OCI-LY1 (cell line): Measurements from ENCODE around the gene GRIK2.

Source experiments
- H2AFZ ChIP-seq: fragments of 200-600 bp; sonication (generic), shearing (Covaris generic); 2 replicates; pipeline ENCODE4 v1.6.0; 2014; ENCODE audit warnings: antibody characterized with exemption, mild to moderate bottlenecking, low read length
- H3F3A ChIP-seq: fragments of 200-600 bp; sonication (generic), shearing (Covaris generic); 2 replicates; pipeline ENCODE4 v1.6.0; 2014; ENCODE audit warnings: mild to moderate bottlenecking, antibody characterized with exemption, low read length, moderate library complexity; ENCODE audit not compliant: insufficient read depth
- H3K27ac ChIP-seq: fragments of 200-600 bp; sonication (generic); 2 replicates; pipeline ENCODE4 v1.5.1; 2014; ENCODE audit warnings: low read length, mixed run types, mild to moderate bottlenecking, low read depth; ENCODE audit not compliant: poor library complexity, severe bottlenecking
- H3K27me3 ChIP-seq: fragments of 200-600 bp; sonication (generic); 2 replicates; pipeline ENCODE4 v1.6.0; 2014; ENCODE audit warnings: antibody characterized with exemption, mild to moderate bottlenecking, low read length, moderate library complexity; ENCODE audit not compliant: insufficient read depth
- H3K36me3 ChIP-seq: fragments of 200-600 bp; sonication (generic); 2 replicates; pipeline ENCODE4 v1.6.1; 2014; ENCODE audit warnings: mild to moderate bottlenecking, antibody characterized with exemption, low read length, moderate library complexity, mixed read lengths; ENCODE audit not compliant: insufficient read depth
- H3K4me1 ChIP-seq: fragments of 200-600 bp; sonication (generic); 2 replicates; pipeline ENCODE4 v1.5.1; 2014; ENCODE audit warnings: mild to moderate bottlenecking, low read length, moderate library complexity; ENCODE audit not compliant: insufficient read depth, severe bottlenecking
- H3K4me2 ChIP-seq: fragments of 200-600 bp; sonication (generic), shearing (Covaris generic); 2 replicates; pipeline ENCODE4 v1.6.1; 2014; ENCODE audit warnings: low read length
- H3K4me3 ChIP-seq: fragments of 200-600 bp; sonication (generic); 2 replicates; pipeline ENCODE4 v1.5.1; 2014; ENCODE audit warnings: low read length, low read depth, mild to moderate bottlenecking, mixed read lengths; ENCODE audit not compliant: poor library complexity, severe bottlenecking
- H3K79me2 ChIP-seq: fragments of 200-600 bp; shearing (Covaris generic); 2 replicates; pipeline ENCODE4 v1.6.1; 2016; ENCODE audit warnings: mixed run types, low read length, mixed read lengths; ENCODE audit not compliant: insufficient read depth
- H3K9ac ChIP-seq: fragments of 200-600 bp; sonication (generic), shearing (Covaris generic); 2 replicates; pipeline ENCODE4 v1.6.1; 2014; ENCODE audit warnings: mild to moderate bottlenecking, low read length, mixed read lengths
- H3K9me2 ChIP-seq: fragments of 200-600 bp; sonication (generic), shearing (Covaris generic); 2 replicates; pipeline ENCODE4 v1.6.1; 2014; ENCODE audit warnings: low read depth, mild to moderate bottlenecking, low read length, mixed read lengths
- H3K9me3 ChIP-seq: fragments of 200-600 bp; shearing (Covaris generic); 2 replicates; pipeline ENCODE4 v1.6.1; 2014; ENCODE audit warnings: low read length, mixed read lengths
- H4K20me1 ChIP-seq: fragments of 200-600 bp; sonication (generic), shearing (Covaris generic); 2 replicates; pipeline ENCODE4 v1.6.0; 2016; ENCODE audit warnings: mild to moderate bottlenecking, low read length; ENCODE audit not compliant: insufficient read depth
- CTCF ChIP-seq: fragments of 200-600 bp; sonication (generic), shearing (Covaris generic); IDR thresholded peaks from 2 replicates; pipeline ENCODE4 v1.5.1; 2017; ENCODE audit warnings: mild to moderate bottlenecking, antibody characterized with exemption, low read length, moderate library complexity, mixed read lengths
- EZH2 ChIP-seq: fragments of 200-600 bp; sonication (generic), shearing (Covaris generic); IDR thresholded peaks from 2 replicates; pipeline ENCODE4 v1.8.0; 2017; ENCODE audit warnings: borderline replicate concordance, mixed run types, mild to moderate bottlenecking, antibody characterized with exemption, low read length, moderate library complexity, mixed read lengths

GRIK2 gene

GRCh38 chr6:101770116-101770515 lies 376.6 kb downstream of the GRIK2 start:
- Histone ChIP-seq H2AFZ (no peak overlapping the region), H3K9me3 (no peaks in the 10 kb centered on the region), H3K4me1 (no peaks in the 10 kb centered on the region), H3K27ac (no peak overlapping the region), H3K36me3 (no peaks in the 10 kb centered on the region), H3K27me3 (no peaks in the 10 kb centered on the region), H3K9ac (no peak overlapping the region), H3K79me2 (no peaks in the 10 kb centered on the region), H3K9me2 (no peaks in the 10 kb centered on the region), H3K4me3 (no peak overlapping the region), H4K20me1 (no peaks in the 10 kb centered on the region), H3K4me2 (no peak overlapping the region), H3F3A (no peaks in the 10 kb centered on the region)
- TF ChIP-seq CTCF (no peak), EZH2 (no peak)

GRCh38 chr6:101776919-101777350 lies 383.4 kb downstream of the GRIK2 start:
- Histone ChIP-seq H3K27me3 (no peaks in the 10 kb centered on the region), H3K9me3 (no peaks in the 10 kb centered on the region), H3K36me3 (no peaks in the 10 kb centered on the region), H3K4me3 (no peak overlapping the region), H3K79me2 (no peaks in the 10 kb centered on the region), H3K9me2 (no peaks in the 10 kb centered on the region), H2AFZ (no peak overlapping the region), H3K4me2 (no peak overlapping the region), H3K4me1 (no peaks in the 10 kb centered on the region), H3K27ac (no peak overlapping the region), H3F3A (no peaks in the 10 kb centered on the region), H4K20me1 (no peaks in the 10 kb centered on the region), H3K9ac (no peak overlapping the region)
- no peak for TF ChIP-seq EZH2
- TF ChIP-seq CTCF: no peak

- Histone ChIP-seq H3K4me3 (no peak overlapping the region), H3K4me2 (no peak overlapping the region), H3K9me3 (no peaks in the 10 kb centered on the region), H4K20me1 (no peaks in the 10 kb centered on the region), H2AFZ (no peak overlapping the region), H3K9me2 (no peaks in the 10 kb centered on the region), H3K27me3 (no peaks in the 10 kb centered on the region), H3K9ac (no peak overlapping the region), H3K79me2 (no peaks in the 10 kb centered on the region), H3K4me1 (no peaks in the 10 kb centered on the region), H3F3A (no peaks in the 10 kb centered on the region), H3K27ac (no peak overlapping the region), H3K36me3 (no peaks in the 10 kb centered on the region)
- TF ChIP-seq CTCF: no peak
These were observed 384.1 kb downstream of the GRIK2 start for GRCh38 chr6:101777646-101778045.
